Suppressor macrophage (primary cell): ENCODE data around the gene XK.
"Not testable (repeated sequence)": the region's sequence is repeated elsewhere in the genome, so short reads cannot be mapped to it uniquely, and the experiment has no call there.

Experiments used
- DNase-seq, 4 experiments: peaks; one replicate each; pipeline ENCODE4 v3.0.0-alpha.2; 2020 to 2022

The XK gene

DNA sequence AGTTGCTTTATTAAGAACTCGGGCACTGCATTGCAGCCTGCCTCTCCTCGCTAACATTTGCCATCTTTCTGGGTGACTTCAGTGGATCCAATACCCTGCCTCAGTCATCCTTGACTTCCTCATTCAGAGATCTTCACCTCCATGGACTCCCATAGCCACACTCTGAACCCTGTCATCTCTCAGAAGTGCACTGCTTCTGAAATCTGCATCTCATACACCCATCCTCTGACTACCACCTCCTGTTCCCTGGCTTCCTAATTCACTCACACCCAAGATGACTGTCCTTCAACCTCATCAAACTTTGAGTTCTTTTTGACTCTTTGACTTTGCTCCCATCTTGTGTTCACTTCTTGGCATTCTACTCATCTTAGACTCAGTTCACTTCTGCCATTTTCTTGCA lies 68.9 kb downstream of the XK start:
- DNase-seq = no peak

DNA sequence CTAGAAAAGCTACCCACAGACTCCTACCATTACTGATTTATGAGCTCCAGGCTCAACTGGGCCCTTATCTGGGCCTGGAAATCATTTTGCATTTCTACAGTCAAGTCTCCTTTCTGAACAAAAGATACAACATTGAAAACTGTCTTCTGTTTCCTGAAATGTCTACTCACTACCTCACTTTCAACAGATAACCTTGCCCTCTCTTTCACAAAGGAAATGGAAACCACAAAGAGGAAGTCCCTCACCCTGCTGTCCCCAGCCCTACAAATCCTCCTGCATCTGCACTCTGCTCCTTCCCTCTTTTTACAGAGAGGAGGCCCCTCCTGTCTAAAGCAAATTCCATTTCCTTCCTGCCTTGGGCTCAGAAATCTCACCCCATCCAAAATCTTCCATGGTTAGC lies 69.4 kb downstream of the XK start:
- peak; percentile 47 to 84 (median 74) for DNase-seq

DNA sequence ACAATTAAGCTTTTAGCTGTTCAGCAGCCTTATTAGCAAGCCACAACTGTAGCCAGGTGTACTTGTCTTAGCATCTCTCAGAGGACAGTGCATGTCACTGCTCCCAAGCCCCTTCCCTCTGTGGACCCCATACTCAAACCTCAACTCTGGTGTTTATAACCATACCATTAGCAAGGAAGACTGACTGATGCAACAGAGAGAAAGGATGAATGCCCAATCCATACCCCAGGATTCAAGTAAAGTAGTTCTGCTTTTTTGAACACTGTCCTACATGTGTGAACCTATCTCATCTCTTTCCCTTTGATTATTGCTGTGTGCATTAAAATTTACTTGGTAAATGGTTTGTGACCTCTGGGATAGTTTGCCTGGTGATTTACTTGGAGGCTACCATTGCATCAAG lies 71.5 kb downstream of the XK start:
- DNase-seq = no peak

DNA sequence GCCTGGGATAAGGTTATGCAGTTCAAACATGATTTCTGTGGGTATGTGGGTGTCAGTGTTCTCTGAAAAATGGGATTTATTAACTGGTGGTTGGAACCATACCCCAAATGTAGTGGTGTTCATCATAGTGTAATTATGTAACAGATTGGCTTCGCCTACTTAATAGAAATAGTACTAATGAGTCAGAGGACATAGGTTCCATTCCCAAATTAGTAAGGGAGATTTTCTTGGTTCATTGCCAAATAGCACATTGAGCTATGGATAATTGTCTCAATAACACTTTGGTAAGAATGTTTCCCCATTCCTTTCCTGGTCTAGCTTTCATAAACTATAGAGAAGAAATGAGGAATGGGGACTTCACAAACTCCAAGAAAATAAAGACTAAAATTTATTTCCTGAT lies 73.8 kb downstream of the XK start:
- DNase-seq = peak in 2 of 4 experiments; percentile 24 to 40

DNA sequence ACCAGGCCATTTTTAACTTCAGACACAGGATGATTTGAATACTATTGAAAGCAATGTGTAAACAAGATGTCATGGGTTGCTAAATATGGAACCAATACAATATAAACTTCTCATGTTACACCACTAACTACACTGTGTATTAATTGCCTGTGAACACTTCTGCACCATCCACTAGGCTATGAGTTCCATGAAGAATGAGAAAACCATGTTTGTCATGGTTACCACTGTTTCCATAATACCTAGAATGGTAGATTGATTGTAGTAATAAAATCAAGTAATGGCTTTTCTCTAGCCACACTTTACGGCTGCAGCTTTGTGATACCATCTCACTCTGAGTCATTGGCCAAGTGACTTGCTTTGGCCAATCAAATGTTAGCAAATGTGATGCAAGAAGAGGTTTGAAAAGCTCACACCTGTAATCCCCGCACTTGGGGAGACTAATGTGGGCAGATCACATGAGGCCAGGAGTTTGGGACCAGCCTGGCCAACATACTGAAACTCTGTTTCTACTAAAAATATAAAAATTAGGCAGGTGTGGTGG lies 74.4 kb downstream of the XK start:
- DNase-seq = no peak

DNA sequence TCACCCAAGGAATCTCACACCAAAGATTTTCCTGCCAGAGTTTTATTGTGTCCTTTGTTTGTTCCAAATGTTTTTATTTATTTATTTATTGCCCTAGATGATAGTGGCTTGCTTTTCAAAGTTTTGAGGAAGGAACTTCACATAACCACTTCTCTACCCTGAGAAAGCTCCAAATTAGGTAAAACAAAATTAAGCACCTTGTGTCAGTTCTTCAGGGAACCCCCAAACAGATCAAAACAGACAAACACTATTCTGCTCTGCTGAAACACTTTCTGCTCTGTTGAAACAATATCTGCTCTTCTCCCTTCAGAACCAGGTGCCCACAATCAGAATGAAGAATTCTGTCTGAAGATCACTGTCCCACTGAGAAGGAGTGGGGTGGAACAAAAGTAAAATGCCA lies 77.8 kb downstream of the XK start:
- no peak for DNase-seq

DNA sequence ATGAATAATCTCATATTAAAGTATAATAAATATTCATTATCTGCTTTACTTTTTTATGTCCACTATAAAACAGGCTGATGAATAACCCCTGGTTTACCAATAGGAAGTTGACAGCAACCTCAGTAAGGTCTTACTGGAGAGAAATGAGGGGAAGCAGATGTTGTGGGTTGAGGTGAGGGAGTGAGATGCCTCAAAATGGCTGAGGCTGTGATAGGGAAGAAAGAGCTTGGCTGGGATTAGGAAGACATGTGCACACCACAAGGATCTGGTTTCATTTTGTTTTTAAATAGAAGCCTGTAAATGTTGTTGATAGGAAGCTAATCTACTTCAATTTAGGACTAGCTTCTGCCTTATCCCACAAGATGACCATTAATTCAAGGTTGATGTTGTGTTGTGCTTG lies 79.9 kb downstream of the XK start:
- DNase-seq = peak in 3 of 4 experiments; percentile 37 to 52 (median 48)

DNA sequence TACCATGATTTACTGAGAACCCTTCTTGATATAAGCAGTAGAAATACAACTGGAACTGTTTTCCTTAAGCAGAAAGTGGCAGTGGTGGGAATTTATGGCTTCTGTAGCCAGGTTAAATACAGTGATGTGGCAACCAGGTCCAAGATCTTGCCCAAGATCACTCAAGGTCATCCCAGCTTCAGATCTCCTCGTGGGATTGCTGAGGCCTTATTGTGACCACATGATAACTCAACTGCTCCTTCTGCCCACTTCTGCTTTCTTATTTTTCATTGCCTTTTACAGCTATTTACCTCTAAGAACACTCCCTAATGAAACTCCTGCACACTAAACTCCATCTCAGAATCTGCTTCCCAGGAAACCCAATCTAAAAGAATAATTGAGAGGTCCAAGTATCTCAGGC lies 81.8 kb downstream of the XK start:
- DNase-seq = peak in 3 of 4 experiments; percentile 52 to 56 (median 53)

DNA sequence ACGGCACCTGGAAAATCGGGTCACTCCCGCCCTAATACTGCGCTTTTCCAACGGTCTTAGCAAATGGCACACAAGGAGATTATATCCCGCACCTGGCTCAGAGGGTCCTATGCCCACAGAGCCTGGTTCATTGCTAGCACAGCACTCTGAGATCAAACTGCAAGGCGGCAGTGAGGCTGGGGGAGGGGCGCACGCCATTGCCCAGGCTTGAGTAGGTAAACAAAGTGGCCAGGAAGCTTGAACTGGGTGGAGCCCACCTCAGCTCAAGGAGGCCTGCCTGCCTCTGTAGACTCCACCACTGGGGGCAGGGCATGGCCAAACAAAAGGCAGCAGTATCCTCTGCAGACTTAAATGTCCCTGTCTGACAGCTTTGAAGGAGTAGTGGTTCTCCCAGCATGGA lies 83.3 kb downstream of the XK start:
- not testable (repeated sequence) for DNase-seq

DNA sequence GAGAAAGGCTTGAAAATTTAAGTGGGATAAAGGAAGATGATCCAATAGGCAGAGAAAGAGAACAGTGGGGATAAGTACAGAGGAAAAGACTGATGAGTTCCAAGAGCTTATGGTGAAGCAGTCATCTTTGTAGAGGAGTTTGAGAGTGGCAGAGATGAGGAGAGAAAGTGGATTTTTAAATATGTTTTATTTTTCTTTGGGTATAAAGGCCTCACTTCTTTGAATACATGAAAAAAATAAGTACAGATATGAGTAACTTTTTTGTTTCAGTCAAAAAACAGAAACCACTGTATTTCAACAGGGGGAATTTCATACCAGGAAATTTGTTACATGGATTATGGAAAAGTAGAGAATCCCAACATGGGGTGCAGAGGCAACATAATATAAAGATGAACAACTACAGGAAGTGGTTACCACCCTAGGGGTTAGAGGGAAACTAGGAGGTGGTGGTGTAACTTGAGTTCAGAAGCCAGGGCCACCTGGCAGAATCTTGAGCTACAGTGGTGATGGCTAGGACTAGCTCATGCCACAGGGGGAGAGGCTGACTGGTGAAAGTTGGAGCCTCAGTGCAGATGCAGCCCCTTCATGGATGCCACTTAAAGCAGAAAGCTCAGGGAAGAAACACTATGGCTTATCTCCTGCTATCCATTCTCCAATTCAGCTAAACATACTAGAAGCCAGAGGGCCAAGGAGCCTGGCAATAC lies 90.8 kb downstream of the XK start:
- no peak for DNase-seq

DNA sequence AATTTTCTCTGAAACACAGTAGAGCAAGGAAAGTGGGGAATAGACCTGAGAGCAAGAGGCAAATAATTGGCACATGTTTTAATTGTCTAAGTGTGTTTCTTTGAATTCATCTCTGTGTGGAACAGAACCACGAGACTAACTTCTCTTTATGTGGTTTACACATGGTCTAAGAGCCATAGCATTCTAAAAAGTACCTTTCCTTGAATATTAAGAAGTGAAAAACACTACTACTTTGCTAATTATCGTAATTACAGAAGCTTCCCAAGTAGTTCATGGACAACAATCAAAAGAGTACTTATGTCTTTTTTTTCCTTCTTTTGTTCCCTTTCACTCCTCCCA lies 91.4 kb downstream of the XK start:
- DNase-seq = peak in 2 of 4 experiments; percentile 51 to 56

DNA sequence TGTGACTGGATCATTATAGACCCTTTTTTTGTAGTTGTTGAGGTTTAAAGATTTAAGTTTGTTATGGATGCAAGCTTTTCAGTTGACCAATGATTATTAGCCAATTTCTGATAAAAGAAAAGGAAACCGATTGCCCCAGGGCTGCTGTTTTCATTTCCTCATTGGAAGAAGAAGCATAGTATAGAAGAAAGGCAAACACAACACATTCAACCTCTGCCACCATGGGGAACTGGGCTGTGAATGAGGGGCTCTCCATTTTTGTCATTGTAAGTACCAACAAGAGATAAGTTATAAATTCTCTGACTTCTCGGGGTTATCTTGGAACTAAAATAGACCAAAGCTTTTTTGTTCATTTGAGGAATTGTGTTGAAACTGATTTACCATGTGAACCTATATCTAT lies 94.3 kb downstream of the XK start, which contains the start of gene CYBB:
TSS of gene CYBB (plus strand) at position 203 of the 400 bp plus-strand sequence. CDS start at position 222, 19 bp downstream.
- DNase-seq = peak; percentile 50 to 67 (median 58)

DNA sequence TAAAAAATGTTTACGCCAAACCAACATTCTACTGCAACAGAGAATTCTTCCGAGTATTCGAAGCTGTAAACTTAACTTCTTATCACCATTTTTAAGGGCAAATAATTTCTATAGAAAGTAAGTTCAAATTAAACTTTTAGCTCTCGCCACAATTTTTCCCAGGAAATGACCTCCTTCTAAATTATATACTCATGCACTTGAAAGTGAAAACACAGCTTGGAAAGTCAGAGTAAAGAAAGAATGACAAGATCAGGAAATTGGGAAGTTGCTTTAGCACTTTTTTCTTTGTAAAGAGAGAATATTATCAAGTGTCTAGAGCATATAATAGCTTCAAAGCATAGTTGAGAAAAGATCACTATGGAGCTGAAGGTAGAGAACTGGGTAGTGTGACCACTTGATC lies 95.5 kb downstream of the XK start:
- DNase-seq = no peak
